Trophoblast cell (in vitro differentiated cells and primary cell): ENCODE measurements around the gene RGS10.
"Not testable (repeated sequence)": the region's sequence is repeated elsewhere in the genome, so short reads cannot be mapped to it uniquely, and the experiment has no call there.

Source experiments
- DNase-seq, 2 donors: peaks; one replicate each; pipeline ENCODE4 v3.0.0-alpha.2; 2016
- H2AFZ ChIP-seq: 2 replicates; pipeline ENCODE4 v1.6.1; 2013; ENCODE audit warnings: low read length, moderate library complexity, mild to moderate bottlenecking; ENCODE audit not compliant: insufficient read depth, poor library complexity
- H2AK5ac ChIP-seq: 2 replicates; pipeline ENCODE4 v1.6.1; 2013; ENCODE audit warnings: mild to moderate bottlenecking, low read length
- H2BK120ac ChIP-seq: 2 replicates; pipeline ENCODE4 v1.6.1; 2013; ENCODE audit warnings: low read length, mild to moderate bottlenecking, moderate library complexity; ENCODE audit not compliant: insufficient read depth, poor library complexity
- H2BK12ac ChIP-seq: 2 replicates; pipeline ENCODE4 v1.6.1; 2013; ENCODE audit warnings: mild to moderate bottlenecking, low read length, moderate library complexity
- H2BK5ac ChIP-seq: 2 replicates; pipeline ENCODE4 v1.6.1; 2013; ENCODE audit warnings: low read length, low read depth, moderate library complexity, mild to moderate bottlenecking; ENCODE audit not compliant: poor library complexity
- H3K14ac ChIP-seq: 2 replicates; pipeline ENCODE4 v1.6.1; 2013; ENCODE audit warnings: mild to moderate bottlenecking, low read length
- H3K18ac ChIP-seq: 2 replicates; pipeline ENCODE4 v1.6.1; 2013; ENCODE audit warnings: mild to moderate bottlenecking, low read length
- H3K23ac ChIP-seq: 2 replicates; pipeline ENCODE4 v1.6.1; 2013; ENCODE audit warnings: low read length
- H3K27ac ChIP-seq: 2 replicates; pipeline ENCODE4 v1.5.1; 2013; ENCODE audit warnings: low read depth, mild to moderate bottlenecking, inconsistent platforms, low read length, moderate library complexity
- H3K27me3 ChIP-seq: 2 replicates; pipeline ENCODE4 v1.6.1; 2013; ENCODE audit warnings: inconsistent platforms, mild to moderate bottlenecking, low read length, moderate library complexity; ENCODE audit not compliant: insufficient read depth
- H3K36me3 ChIP-seq, 2 experiments: 1 replicate in 1 of 2; 2 replicates in 1 of 2; pipeline ENCODE4 v1.6.1; 2013; ENCODE audit warnings: low read length in 2 of 2, mild to moderate bottlenecking in 2 of 2, moderate library complexity in 1 of 2; ENCODE audit not compliant: insufficient read depth in 2 of 2, control insufficient read depth in 1 of 2
- H3K4ac ChIP-seq: 2 replicates; pipeline ENCODE4 v1.6.1; 2013; ENCODE audit warnings: low read depth, mild to moderate bottlenecking, low read length, moderate library complexity
- H3K4me1 ChIP-seq, 2 experiments: 1 replicate in 1 of 2; 2 replicates in 1 of 2; pipeline ENCODE4 v1.6.1; 2013; ENCODE audit warnings: low read length in 2 of 2, mild to moderate bottlenecking in 2 of 2, moderate library complexity in 1 of 2; ENCODE audit not compliant: insufficient read depth in 2 of 2, control insufficient read depth in 1 of 2
- H3K4me2 ChIP-seq: 2 replicates; pipeline ENCODE4 v1.6.1; 2013; ENCODE audit warnings: inconsistent platforms, mild to moderate bottlenecking, low read length, moderate library complexity
- H3K4me3 ChIP-seq: 2 replicates; pipeline ENCODE4 v1.5.1; 2013; ENCODE audit warnings: mild to moderate bottlenecking, low read depth, low read length, inconsistent platforms
- H3K79me1 ChIP-seq: one replicate; pipeline ENCODE4 v1.6.1; 2013; ENCODE audit warnings: low read length
- H3K79me2 ChIP-seq: 2 replicates; pipeline ENCODE4 v1.6.1; 2013; ENCODE audit warnings: low read length, mild to moderate bottlenecking; ENCODE audit not compliant: control insufficient read depth, insufficient read depth, poor library complexity
- H3K9ac ChIP-seq: 2 replicates; pipeline ENCODE4 v1.6.1; 2013; ENCODE audit warnings: mild to moderate bottlenecking, low read length
- H3K9me3 ChIP-seq: 2 replicates; pipeline ENCODE4 v1.6.1; 2013; ENCODE audit warnings: low read depth, mild to moderate bottlenecking, control low read depth, inconsistent platforms, low read length; ENCODE audit not compliant: insufficient read depth
- H4K12ac ChIP-seq: 2 replicates; pipeline ENCODE4 v1.6.1; 2013; ENCODE audit warnings: low read depth, mild to moderate bottlenecking, low read length, moderate library complexity
- H4K8ac ChIP-seq: 2 replicates; pipeline ENCODE4 v1.6.1; 2013; ENCODE audit warnings: low read depth, mild to moderate bottlenecking, low read length, moderate library complexity
- H4K91ac ChIP-seq: one replicate; pipeline ENCODE4 v1.6.1; 2013; ENCODE audit warnings: low read depth, mild to moderate bottlenecking, low read length, moderate library complexity
- WGBS: extraction: QIAGEN DNeasy Blood & Tissue Kit; methylation state at CpG from one replicate; pipeline ENCODE4 v1.1.7; 2013; ENCODE audit warnings: missing lambda C conversion rate; ENCODE audit not compliant: insufficient read length, insufficient coverage; ENCODE audit errors: extremely low coverage; 5-methylcytosine and 5-hydroxymethylcytosine counted together

RGS10 gene

DNA sequence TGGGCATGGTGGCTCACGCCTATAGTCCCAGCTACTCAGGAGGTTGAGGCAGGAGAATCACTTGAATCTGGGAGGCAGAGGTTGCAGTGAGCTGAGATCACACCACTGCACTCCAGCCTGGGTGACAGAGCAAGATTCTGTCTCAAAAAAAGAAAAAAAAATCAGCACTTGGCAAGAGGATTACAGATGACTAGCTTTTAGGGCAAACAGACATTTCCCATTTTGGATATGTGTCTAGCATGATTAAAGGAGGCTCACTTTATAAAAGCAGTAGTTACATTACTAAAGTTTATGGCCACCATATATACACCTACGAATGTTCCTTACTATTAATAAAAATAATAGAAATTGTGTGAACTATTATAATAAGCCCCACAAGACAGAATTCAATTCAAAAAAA, 13.6 kb upstream of the RGS10 start:
- DNase-seq, H2BK5ac ChIP-seq, H3K23ac ChIP-seq, H2AK5ac ChIP-seq, H3K4me2 ChIP-seq, H3K4ac ChIP-seq, H3K36me3 ChIP-seq, H3K9me3 ChIP-seq, H3K79me1 ChIP-seq, H2BK12ac ChIP-seq, H3K4me3 ChIP-seq, H2AFZ ChIP-seq, H3K27ac ChIP-seq, H4K91ac ChIP-seq, H3K79me2 ChIP-seq, H3K14ac ChIP-seq, H3K4me1 ChIP-seq, H4K12ac ChIP-seq, H4K8ac ChIP-seq, H2BK120ac ChIP-seq, H3K27me3 ChIP-seq, H3K9ac ChIP-seq, H3K18ac ChIP-seq: not testable (repeated sequence)
- no CpG with 5 or more reads among the region's 2 CpGs for WGBS

DNA sequence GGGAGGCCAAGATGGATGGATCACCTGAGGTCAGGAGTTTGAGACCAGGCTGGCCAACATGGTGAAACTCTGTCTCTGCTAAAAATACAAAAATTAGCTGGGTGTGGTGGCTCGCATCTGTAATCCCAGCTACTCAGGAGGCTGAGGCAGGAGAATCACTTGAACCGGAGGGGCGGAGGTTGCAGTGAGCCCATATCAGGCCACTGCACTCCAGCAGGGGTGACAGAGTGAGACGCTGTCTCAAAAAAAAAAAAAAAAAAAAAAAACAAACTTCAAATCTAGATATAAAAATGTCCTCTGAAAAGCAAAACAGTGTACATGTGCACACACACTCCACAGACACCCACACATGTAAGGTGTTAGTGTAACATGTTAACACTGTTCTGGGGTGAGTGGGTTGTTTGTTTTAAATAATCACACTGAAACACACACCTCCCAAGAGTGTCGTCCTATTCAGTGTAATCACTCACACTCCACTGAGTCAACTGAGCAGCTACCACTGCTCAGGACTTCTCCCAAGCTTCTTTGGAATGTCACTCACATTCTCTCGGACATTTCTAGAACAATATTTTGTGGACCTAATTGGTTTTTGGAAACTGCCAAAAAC, 12.8 kb upstream of the RGS10 start:
- Histone ChIP-seq H3K27me3 (no peaks in the 10 kb centered on the region), H3K4me2 (no peak overlapping the region), H3K27ac (no peak overlapping the region), H3K79me2 (no peaks in the 10 kb centered on the region), H4K12ac (no peak overlapping the region), H2AK5ac (no peak overlapping the region), H3K23ac (no peak overlapping the region), H3K9ac (no peak overlapping the region), H3K18ac (no peak overlapping the region), H3K4me1 (no peaks in the 10 kb centered on the region), H4K8ac (no peak overlapping the region), H4K91ac (no peak overlapping the region), H2BK5ac (no peak overlapping the region), H2BK12ac (no peak overlapping the region), H3K14ac (no peak overlapping the region), H3K79me1 (no peaks in the 10 kb centered on the region), H3K36me3 (no peaks in the 10 kb centered on the region), H3K9me3 (no peaks in the 10 kb centered on the region), H2AFZ (no peak overlapping the region), H2BK120ac (no peak overlapping the region), H3K4me3 (no peak overlapping the region), H3K4ac (no peak overlapping the region)
- WGBS: no CpG with 5 or more reads among the region's 6 CpGs
- no peak for DNase-seq

DNA sequence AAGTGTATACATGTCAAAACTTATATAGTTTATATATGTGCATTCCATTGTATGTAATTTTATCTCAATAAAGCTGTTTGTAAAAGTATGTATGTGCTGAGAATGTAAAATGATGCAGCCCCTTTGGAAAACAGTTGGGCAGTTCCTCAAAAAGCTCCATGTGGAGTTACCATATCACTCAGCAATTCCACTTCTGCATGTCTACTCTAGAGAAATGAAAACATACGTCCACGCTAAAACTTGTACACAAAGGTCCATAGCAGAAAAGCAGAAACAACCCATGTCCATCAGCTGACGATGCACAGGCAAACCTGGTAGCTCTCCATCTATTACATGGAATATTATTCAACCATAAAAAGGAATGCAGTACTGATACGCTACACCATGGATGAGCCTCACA, 8.3 kb upstream of the RGS10 start:
- Histone ChIP-seq H3K27me3 (no peaks in the 10 kb centered on the region), H3K9me3 (no peaks in the 10 kb centered on the region)

DNA sequence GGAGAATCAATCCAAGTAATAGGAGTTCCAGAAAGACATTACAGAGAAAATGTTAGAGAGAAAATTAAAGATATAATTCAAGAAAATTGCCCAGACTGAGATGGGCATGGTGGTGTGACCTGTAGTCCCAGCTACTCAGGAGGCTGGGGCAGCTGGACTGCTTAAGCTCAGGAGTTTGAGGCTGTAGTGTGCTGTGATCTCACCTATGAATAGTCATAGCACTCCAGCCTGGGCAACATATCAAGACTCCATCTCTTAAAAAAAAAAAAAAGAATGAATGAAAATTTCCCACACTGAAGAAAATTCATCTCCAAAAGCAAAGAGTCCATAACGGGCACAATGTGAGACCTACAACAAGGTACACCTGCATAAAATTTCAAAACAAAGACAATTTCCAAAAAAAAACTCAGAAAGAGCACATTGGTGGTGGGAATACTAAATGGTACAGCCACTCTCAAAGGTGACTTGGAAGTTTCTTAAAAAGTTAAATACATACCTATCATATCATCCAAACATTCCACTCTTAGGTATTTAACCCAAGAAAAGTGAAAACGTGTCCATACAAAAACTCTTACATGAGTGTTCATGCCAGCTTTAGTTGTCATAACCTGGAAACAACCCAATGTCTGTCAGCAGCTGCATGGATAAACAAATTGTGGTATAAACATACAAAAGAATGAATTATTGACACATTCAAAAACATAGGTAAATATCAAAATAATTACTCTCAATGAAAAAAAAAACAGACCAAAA, 6.9 kb upstream of the RGS10 start:
- H3K23ac ChIP-seq: no peak overlapping the region
- H3K36me3 ChIP-seq: no peaks in the 10 kb centered on the region
- no peak overlapping the region for H3K14ac ChIP-seq
- no peak overlapping the region for H3K18ac ChIP-seq
- no peak overlapping the region for H2AFZ ChIP-seq
- H2BK120ac ChIP-seq: no peak overlapping the region
- no peaks in the 10 kb centered on the region for H3K4me1 ChIP-seq
- no peak overlapping the region for H3K27ac ChIP-seq
- H3K79me1 ChIP-seq: no peaks in the 10 kb centered on the region
- no CpG with 5 or more reads among the region's 2 CpGs for WGBS
- no peak overlapping the region for H3K4me3 ChIP-seq
- no peaks in the 10 kb centered on the region for H3K27me3 ChIP-seq
- H4K91ac ChIP-seq: no peak overlapping the region
- no peaks in the 10 kb centered on the region for H3K79me2 ChIP-seq
- H3K9me3 ChIP-seq: no peaks in the 10 kb centered on the region
- no peak overlapping the region for H2BK5ac ChIP-seq
- no peak overlapping the region for H4K8ac ChIP-seq
- no peak overlapping the region for H3K9ac ChIP-seq
- no peak overlapping the region for H3K4me2 ChIP-seq
- H3K4ac ChIP-seq: no peak overlapping the region
- no peak overlapping the region for H2AK5ac ChIP-seq
- no peak overlapping the region for H2BK12ac ChIP-seq
- peak in 1 of 2 donors; percentile 53 for DNase-seq
- no peak overlapping the region for H4K12ac ChIP-seq

More for the DNA sequence above, 8.3 kb upstream of the RGS10 start:
- Histone ChIP-seq H2BK120ac (no peak overlapping the region), H3K79me1 (no peaks in the 10 kb centered on the region), H3K4me1 (no peaks in the 10 kb centered on the region), H3K18ac (no peak overlapping the region), H3K36me3 (no peaks in the 10 kb centered on the region), H3K23ac (no peak overlapping the region), H2AFZ (no peak overlapping the region), H3K9ac (no peak overlapping the region), H4K8ac (no peak overlapping the region), H3K79me2 (no peaks in the 10 kb centered on the region), H3K4me3 (no peak overlapping the region), H4K12ac (no peak overlapping the region), H3K14ac (no peak overlapping the region), H2BK12ac (no peak overlapping the region), H4K91ac (no peak overlapping the region), H3K4me2 (no peak overlapping the region), H3K27ac (no peak overlapping the region), H2AK5ac (no peak overlapping the region), H2BK5ac (no peak overlapping the region), H3K4ac (no peak overlapping the region)
- WGBS: no CpG with 5 or more reads among the region's 4 CpGs
- DNase-seq: no peak
